K562 (cell line): ENCODE measurements around the gene COX20.

Experiments used
- NFE2L1 ChIP-seq: fragments of 450-650 bp; IDR thresholded peaks from 2 replicates; pipeline ENCODE4 v1.6.1; 2016; ENCODE audit warnings: missing genetic modification characterization, low read depth, mild to moderate bottlenecking, missing compliant biosample characterization, moderate library complexity, borderline replicate concordance
- SREBF2 ChIP-seq: sonication (generic); formaldehyde crosslinking; IDR thresholded peaks from 2 replicates; pipeline ENCODE4 v1.4.0; 2020; ENCODE audit warnings: mild to moderate bottlenecking, missing genetic modification reagents
- ZBTB43 ChIP-seq: sonication (generic); formaldehyde crosslinking; IDR thresholded peaks from 2 replicates; pipeline ENCODE4 v1.8.0; 2023; ENCODE audit warnings: mild to moderate bottlenecking, missing genetic modification reagents
- TF ChIP-seq, protein P1 (sequence below): sonication (generic); formaldehyde crosslinking; IDR thresholded peaks from 2 replicates; pipeline ENCODE4 v1.5.0; 2020; ENCODE audit warnings: missing genetic modification reagents
- TF ChIP-seq, protein P2 (sequence below), 3 experiments: IDR thresholded peaks in 2 of 3; conservative IDR thresholded peaks in 1 of 3; 2 replicates each; pipeline ENCODE4 v1.5.1; 2011 to 2012; ENCODE audit warnings: low read length in 3 of 3, mild to moderate bottlenecking in 3 of 3, control low read depth in 2 of 3, improper control_type of control experiment in 1 of 3, inconsistent platforms in 1 of 3, low read depth in 1 of 3, mixed read lengths in 1 of 3, moderate library complexity in 1 of 3; ENCODE audit not compliant: insufficient read depth in 2 of 3

- TF ChIP-seq, protein P1, sequence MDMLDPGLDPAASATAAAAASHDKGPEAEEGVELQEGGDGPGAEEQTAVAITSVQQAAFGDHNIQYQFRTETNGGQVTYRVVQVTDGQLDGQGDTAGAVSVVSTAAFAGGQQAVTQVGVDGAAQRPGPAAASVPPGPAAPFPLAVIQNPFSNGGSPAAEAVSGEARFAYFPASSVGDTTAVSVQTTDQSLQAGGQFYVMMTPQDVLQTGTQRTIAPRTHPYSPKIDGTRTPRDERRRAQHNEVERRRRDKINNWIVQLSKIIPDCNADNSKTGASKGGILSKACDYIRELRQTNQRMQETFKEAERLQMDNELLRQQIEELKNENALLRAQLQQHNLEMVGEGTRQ (CRISPR knock-in tag), result no peak
- TF ChIP-seq, protein P2, sequence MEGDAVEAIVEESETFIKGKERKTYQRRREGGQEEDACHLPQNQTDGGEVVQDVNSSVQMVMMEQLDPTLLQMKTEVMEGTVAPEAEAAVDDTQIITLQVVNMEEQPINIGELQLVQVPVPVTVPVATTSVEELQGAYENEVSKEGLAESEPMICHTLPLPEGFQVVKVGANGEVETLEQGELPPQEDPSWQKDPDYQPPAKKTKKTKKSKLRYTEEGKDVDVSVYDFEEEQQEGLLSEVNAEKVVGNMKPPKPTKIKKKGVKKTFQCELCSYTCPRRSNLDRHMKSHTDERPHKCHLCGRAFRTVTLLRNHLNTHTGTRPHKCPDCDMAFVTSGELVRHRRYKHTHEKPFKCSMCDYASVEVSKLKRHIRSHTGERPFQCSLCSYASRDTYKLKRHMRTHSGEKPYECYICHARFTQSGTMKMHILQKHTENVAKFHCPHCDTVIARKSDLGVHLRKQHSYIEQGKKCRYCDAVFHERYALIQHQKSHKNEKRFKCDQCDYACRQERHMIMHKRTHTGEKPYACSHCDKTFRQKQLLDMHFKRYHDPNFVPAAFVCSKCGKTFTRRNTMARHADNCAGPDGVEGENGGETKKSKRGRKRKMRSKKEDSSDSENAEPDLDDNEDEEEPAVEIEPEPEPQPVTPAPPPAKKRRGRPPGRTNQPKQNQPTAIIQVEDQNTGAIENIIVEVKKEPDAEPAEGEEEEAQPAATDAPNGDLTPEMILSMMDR (IDR thresholded peaks at IDR 0.05 in 2 of 3, conservative IDR thresholded peaks at IDR 0.05 in 1 of 3; ENCODE audit: insufficient read depth in 2 of 3, low read depth in 1 of 3, low read length in 3 of 3), result peak in 2 of 3 experiments; percentile 44 to 48; a peak in 3 of 6 replicates
- TF ChIP-seq ZBTB43, result no peak
- TF ChIP-seq SREBF2 (CRISPR knock-in tag), result no peak
- TF ChIP-seq NFE2L1, result no peak
Observed at GRCh38 chr1:244833734-244834542, 1.5 kb upstream of the COX20 start.
